Mammary epithelial cell (primary cell): ENCODE measurements around the gene TIMM50.

Experiments used
- CTCF ChIP-seq, 2 donors: IDR thresholded peaks in 1 of 2; conservative IDR thresholded peaks in 1 of 2; 2 replicates each; pipeline ENCODE4 v1.5.1; 2011 to 2012; ENCODE audit warnings: inconsistent platforms in 2 of 2, low read length in 2 of 2, mild to moderate bottlenecking in 2 of 2, control low read depth in 1 of 2, low read depth in 1 of 2; ENCODE audit not compliant: insufficient read depth in 1 of 2; ENCODE audit errors: extremely low read depth in 1 of 2
- EZH2 ChIP-seq: IDR thresholded peaks from 2 replicates; pipeline ENCODE4 v1.6.1; 2012; ENCODE audit warnings: low read length, inconsistent platforms, borderline replicate concordance

GRCh38 chr19:39515551-39516191 lies 35.0 kb downstream of the TIMM50 start:
- TF ChIP-seq CTCF (conservative IDR thresholded peaks at IDR 0.05 in 1 of 2, IDR thresholded peaks at IDR 0.05 in 1 of 2; ENCODE audit: extremely low read depth in 1 of 2, insufficient read depth in 1 of 2, low read depth in 1 of 2, low read length in 2 of 2) (no peak), EZH2 (no peak)
